CD4-positive, alpha-beta T cell treated with Interleukin-17A for 1 hour (primary cell): ENCODE results near the gene ZGLP1.

ENCODE experiments used
- DNase-seq: peaks from one replicate; pipeline ENCODE4 v3.0.0-alpha.2; 2020

Gene ZGLP1

GRCh38 chr19:10325732-10326131, 16.1 kb upstream of the ZGLP1 start:
- no peak for DNase-seq

GRCh38 chr19:10321874-10322835, 12.5 kb upstream of the ZGLP1 start:
- no peak for DNase-seq

- no peak for DNase-seq
Measured at GRCh38 chr19:10321417-10321797, 11.8 kb upstream of the ZGLP1 start.

GRCh38 chr19:10320602-10321416, 11.2 kb upstream of the ZGLP1 start:
- DNase-seq = no peak

- DNase-seq = no peak
Measured at GRCh38 chr19:10318807-10319682, 9.4 kb upstream of the ZGLP1 start.

- DNase-seq = no peak
Measured at GRCh38 chr19:10317857-10318462, 8.3 kb upstream of the ZGLP1 start.

- no peak for DNase-seq
Measured at GRCh38 chr19:10317045-10317856, 7.6 kb upstream of the ZGLP1 start.

- DNase-seq = no peak
Measured at GRCh38 chr19:10316229-10317044, 6.8 kb upstream of the ZGLP1 start.

- DNase-seq = peak; percentile 93
Measured at GRCh38 chr19:10315335-10316214, 6.0 kb upstream of the ZGLP1 start, which contains the start of gene FDX2. Gene FDX2 (minus strand): TSS chr19:10316015. CDS start chr19:10315996, 19 bp downstream.

- DNase-seq = no peak
Measured at GRCh38 chr19:10306327-10306726, 3.3 kb downstream of the ZGLP1 start.

GRCh38 chr19:10305139-10305806, 4.3 kb downstream of the ZGLP1 start:
- no peak for DNase-seq

- no peak for DNase-seq
Measured at GRCh38 chr19:10299545-10300458, 9.8 kb downstream of the ZGLP1 start.

GRCh38 chr19:10295847-10296591, 13.6 kb downstream of the ZGLP1 start:
- DNase-seq = no peak

GRCh38 chr19:10295305-10295846, 14.2 kb downstream of the ZGLP1 start:
- peak; percentile 85 for DNase-seq

GRCh38 chr19:10294368-10294697, 15.3 kb downstream of the ZGLP1 start:
- DNase-seq = no peak

- no peak for DNase-seq
Measured at GRCh38 chr19:10293637-10294367, 15.8 kb downstream of the ZGLP1 start.
